SJCRH30 (cell line): ENCODE data around the gene VEZT. TPM values are rescaled to one million over a fixed set of nuclear protein-coding genes. Genes with fewer than 3 reads are reported as not detected.
"Not testable (repeated sequence)": the region's sequence is repeated elsewhere in the genome, so short reads cannot be mapped to it uniquely, and the experiment has no call there.

Experiments
- DNase-seq, 2 experiments: peaks; one replicate each; pipeline ENCODE4 v3.0.0-alpha.2; 2015 to 2020
- H3K27ac ChIP-seq: fragments of 250-450 bp; sonication (Bioruptor Pico); 2 replicates; pipeline ENCODE4 v1.5.1; 2020; ENCODE audit warnings: mild to moderate bottlenecking, moderate library complexity
- H3K27me3 ChIP-seq: fragments of 250-450 bp; sonication (Bioruptor Pico); 2 replicates; pipeline ENCODE4 v1.5.1; 2020; ENCODE audit warnings: mild to moderate bottlenecking, moderate library complexity
- H3K36me3 ChIP-seq: fragments of 250-450 bp; sonication (Bioruptor Pico); 2 replicates; pipeline ENCODE4 v1.5.1; 2020; ENCODE audit warnings: mild to moderate bottlenecking, moderate library complexity
- H3K4me1 ChIP-seq: fragments of 250-450 bp; sonication (Bioruptor Pico); 2 replicates; pipeline ENCODE4 v1.5.1; 2020; ENCODE audit warnings: mild to moderate bottlenecking, moderate library complexity
- H3K4me3 ChIP-seq: fragments of 250-450 bp; sonication (Bioruptor Pico); 2 replicates; pipeline ENCODE4 v1.5.1; 2020; ENCODE audit warnings: mild to moderate bottlenecking, moderate library complexity
- H3K9me3 ChIP-seq: fragments of 250-450 bp; sonication (Bioruptor Pico); replicated peaks from 2 replicates; pipeline ENCODE4 v1.5.1; 2020; ENCODE audit warnings: mild to moderate bottlenecking, moderate library complexity
- total RNA-seq: library from RNA; depleted of rRNA; stranded (reverse); fragments of >200 nt; shearing (Covaris generic); gene quantifications from 2 replicates; pipeline ENCODE4 v1.2.3, GENCODE V29; 2014

Gene VEZT
- total RNA-seq, 1 experiment from 2014 or later, result 50.5 TPM

DNA sequence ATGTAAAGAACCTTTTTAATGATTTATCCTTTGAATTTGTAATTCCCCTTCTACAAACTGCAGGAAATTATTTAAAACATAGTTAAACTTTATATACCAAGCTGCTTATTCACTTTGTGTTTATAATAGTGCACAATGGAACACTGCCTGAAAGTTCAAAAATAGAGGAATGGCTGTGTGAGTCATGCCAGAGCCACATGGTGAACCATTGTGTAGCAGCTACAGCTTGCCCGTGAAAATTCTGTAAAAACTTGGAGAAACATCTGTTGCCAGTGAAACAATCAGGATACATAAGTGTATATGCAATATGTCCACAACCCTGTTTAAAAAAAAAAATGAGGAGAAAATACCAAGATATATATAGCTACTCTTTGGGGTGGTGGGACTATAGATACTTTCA lies 59.5 kb downstream of the VEZT start:
- Histone ChIP-seq H3K4me1 (peaks cover 4% of the 10 kb centered on the region), H3K9me3 (no peaks in the 10 kb centered on the region), H3K36me3 (peaks cover 25% of the 10 kb centered on the region), H3K4me3 (no peak overlapping the region), H3K27me3 (no peaks in the 10 kb centered on the region), H3K27ac (no peak overlapping the region; the same call in 1 of the 2 replicates)
- peak; percentile 13 to 32 for DNase-seq

DNA sequence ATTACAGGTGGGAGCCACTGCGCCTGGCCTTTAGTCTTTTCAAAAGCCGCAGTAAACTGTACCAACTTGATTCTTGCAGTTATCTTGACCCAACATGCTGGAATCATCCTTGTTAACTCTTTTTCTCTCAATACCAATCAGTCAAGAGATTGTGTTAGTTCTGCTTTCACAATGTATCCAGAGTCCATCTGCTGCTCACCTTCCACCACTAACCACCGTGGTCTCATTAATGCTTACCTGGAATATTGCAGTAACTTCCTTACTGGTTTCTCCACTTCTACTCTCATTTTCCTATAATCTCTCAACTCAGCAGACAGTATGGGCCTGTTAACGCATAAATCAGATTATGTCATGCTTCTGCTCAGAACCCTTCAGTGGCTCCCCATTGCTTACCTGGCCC lies 62.2 kb downstream of the VEZT start:
- no peaks in the 10 kb centered on the region for H3K9me3 ChIP-seq
- peaks cover 49% of the 10 kb centered on the region for H3K36me3 ChIP-seq
- H3K4me3 ChIP-seq, result no peak overlapping the region
- no peaks in the 10 kb centered on the region for H3K27me3 ChIP-seq
- no peak for DNase-seq
- no peak overlapping the region for H3K27ac ChIP-seq
- H3K4me1 ChIP-seq, result peaks cover 4% of the 10 kb centered on the region

DNA sequence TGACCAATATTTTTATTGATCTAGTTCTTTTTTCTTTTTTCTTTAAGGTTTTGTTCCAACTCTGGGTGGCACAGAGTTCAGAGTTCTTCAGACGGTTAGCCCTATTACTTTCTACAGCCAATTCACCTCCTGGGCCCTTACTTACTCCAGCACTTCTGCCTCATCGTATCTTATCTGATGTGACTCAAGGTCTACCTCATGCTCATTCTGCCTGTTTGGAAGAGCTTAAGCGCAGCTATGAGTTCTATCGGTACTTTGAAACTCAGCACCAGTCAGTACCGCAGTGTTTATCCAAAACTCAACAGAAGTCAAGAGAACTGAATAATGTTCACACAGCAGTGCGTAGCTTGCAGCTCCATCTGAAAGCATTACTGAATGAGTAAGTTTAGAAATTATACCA lies 64.7 kb downstream of the VEZT start:
- Histone ChIP-seq H3K27ac (no peak overlapping the region), H3K4me1 (peaks cover 4% of the 10 kb centered on the region), H3K36me3 (peaks cover 43% of the 10 kb centered on the region), H3K9me3 (no peaks in the 10 kb centered on the region), H3K4me3 (no peak overlapping the region), H3K27me3 (no peaks in the 10 kb centered on the region)
- DNase-seq, result no peak

DNA sequence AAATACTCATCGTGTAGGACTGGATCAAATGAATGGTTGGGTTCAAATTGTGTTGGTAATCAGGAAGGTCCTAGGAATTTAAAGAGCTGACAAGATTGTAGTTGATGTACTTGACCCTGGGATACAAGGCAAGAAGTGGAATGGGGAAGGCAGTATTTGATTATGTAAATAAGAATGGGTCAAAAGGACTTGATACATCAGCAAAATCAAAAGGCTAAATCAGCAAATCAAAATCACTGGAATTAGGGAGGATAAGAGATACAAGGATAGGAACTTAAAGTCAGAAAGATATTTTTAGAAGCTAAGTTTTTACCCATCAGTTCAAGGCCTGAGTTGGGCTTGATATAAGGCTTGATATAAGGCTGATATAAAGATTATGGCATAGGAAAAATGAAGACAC lies 65.8 kb downstream of the VEZT start:
- DNase-seq, result no peak
- Histone ChIP-seq H3K36me3 (peaks cover 49% of the 10 kb centered on the region), H3K9me3 (no peaks in the 10 kb centered on the region), H3K4me3 (no peak overlapping the region), H3K27me3 (no peaks in the 10 kb centered on the region), H3K27ac (no peak overlapping the region), H3K4me1 (no peaks in the 10 kb centered on the region)

DNA sequence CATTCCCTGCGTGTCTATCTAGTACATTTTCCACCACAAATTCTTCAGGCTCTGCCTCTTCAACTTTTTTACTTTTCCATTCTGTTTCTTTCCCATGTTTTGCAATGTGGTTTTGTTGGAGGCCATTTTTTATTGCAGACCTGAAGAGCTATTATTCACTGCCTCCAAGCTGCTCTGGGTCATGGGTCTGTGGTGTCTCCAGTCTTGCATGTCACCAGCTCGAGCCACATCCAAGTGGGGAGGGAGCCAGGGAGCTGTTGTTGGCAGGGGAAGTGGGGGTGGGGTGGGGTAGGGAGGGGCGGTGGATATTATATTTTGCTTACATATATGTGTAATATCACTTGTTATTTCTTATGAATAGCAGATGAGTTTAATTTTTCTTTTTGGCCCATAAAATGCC lies 69.1 kb downstream of the VEZT start:
- no peaks in the 10 kb centered on the region for H3K4me1 ChIP-seq
- DNase-seq, result no peak
- no peaks in the 10 kb centered on the region for H3K9me3 ChIP-seq
- H3K4me3 ChIP-seq, result no peak overlapping the region
- H3K27ac ChIP-seq, result no peak overlapping the region
- peaks cover 39% of the 10 kb centered on the region for H3K36me3 ChIP-seq
- H3K27me3 ChIP-seq, result no peaks in the 10 kb centered on the region

DNA sequence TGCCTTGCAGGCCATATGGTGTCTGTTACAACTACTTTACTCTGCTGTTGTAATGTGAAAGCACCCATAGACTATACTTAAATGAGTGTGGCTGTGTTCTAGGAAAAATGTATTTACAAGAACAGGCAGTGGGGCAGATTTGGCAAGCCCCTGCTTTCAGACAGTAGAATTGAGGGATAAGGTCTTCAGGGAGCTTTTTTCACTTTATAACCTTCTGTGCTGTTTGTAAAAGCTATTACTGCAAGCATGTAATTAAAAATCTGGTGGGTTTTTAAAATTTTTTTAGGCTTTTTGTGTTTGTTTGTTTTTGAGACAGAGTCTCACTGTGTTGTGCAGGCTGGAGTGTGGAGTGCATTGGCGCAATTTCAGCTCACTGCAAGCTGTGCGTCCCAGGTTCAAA lies 73.9 kb downstream of the VEZT start:
- Histone ChIP-seq H3K4me3 (no peak overlapping the region), H3K27me3 (no peaks in the 10 kb centered on the region), H3K27ac (no peak overlapping the region), H3K4me1 (no peaks in the 10 kb centered on the region), H3K9me3 (no peaks in the 10 kb centered on the region), H3K36me3 (peaks cover 28% of the 10 kb centered on the region)
- no peak for DNase-seq

DNA sequence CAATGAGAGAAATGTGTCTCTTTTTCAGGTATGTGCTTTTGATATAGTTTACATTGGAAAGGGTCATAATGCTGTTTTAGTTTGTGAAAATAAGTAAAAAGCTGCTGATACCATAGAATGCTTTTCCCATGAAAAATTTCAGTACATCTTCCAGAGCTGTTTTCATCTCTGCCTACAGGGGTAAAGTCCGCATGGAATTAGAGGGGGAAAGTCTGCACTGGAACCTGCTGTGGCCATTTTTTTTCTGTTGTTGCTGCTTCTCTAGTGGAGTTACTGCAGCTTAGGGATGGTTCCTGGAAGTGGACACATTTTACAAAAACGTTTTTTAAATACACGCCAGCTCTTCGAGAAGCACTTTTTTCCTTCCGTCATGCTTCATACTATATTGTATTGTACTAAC lies 81.3 kb downstream of the VEZT start:
- no peaks in the 10 kb centered on the region for H3K4me1 ChIP-seq
- H3K9me3 ChIP-seq, result no peaks in the 10 kb centered on the region
- H3K36me3 ChIP-seq, result peaks cover 35% of the 10 kb centered on the region
- H3K4me3 ChIP-seq, result no peak overlapping the region
- H3K27me3 ChIP-seq, result no peaks in the 10 kb centered on the region
- no peak for DNase-seq
- no peak overlapping the region for H3K27ac ChIP-seq

DNA sequence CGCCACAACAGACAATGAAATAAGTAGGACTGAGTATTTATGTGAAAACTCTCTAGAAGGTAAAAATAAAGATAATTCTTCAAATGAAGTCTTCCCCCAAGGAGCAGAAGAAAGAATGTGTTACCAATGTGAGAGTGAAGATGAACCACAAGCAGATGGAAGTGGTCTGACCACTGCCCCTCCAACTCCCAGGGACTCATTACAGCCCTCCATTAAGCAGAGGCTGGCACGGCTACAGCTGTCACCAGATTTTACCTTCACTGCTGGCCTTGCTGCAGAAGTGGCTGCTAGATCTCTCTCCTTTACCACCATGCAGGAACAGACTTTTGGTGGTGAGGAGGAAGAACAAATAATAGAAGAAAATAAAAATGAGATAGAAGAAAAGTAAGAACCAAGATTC lies 82.7 kb downstream of the VEZT start:
- Histone ChIP-seq H3K4me1 (peaks cover 11% of the 10 kb centered on the region), H3K27ac (no peak overlapping the region), H3K27me3 (no peaks in the 10 kb centered on the region), H3K9me3 (no peaks in the 10 kb centered on the region), H3K36me3 (peaks cover 27% of the 10 kb centered on the region), H3K4me3 (no peak overlapping the region)
- peak; percentile 27 to 42 for DNase-seq

DNA sequence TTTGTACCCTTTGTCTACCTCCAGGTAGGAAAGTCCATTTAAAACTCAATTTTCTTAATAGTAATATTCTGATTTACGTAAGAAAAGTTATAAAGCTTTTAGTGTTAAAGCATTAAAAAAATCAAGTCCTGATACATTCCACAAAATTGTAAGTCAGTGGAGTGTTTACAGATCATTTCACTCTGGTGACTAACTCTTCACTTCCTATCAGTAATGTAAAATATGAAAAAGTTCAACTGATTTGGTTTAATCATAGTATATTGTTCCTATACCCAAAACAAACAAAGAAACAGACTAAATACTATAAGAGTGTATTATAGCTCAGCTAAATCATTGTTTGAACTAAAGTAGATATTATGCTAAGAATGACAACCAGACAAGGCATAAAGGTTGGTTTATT lies 85.9 kb downstream of the VEZT start:
- Histone ChIP-seq H3K9me3 (no peaks in the 10 kb centered on the region), H3K27me3 (no peaks in the 10 kb centered on the region), H3K4me1 (peaks cover 11% of the 10 kb centered on the region), H3K4me3 (no peak overlapping the region), H3K36me3 (peaks cover 19% of the 10 kb centered on the region), H3K27ac (no peak overlapping the region)
- no peak for DNase-seq

DNA sequence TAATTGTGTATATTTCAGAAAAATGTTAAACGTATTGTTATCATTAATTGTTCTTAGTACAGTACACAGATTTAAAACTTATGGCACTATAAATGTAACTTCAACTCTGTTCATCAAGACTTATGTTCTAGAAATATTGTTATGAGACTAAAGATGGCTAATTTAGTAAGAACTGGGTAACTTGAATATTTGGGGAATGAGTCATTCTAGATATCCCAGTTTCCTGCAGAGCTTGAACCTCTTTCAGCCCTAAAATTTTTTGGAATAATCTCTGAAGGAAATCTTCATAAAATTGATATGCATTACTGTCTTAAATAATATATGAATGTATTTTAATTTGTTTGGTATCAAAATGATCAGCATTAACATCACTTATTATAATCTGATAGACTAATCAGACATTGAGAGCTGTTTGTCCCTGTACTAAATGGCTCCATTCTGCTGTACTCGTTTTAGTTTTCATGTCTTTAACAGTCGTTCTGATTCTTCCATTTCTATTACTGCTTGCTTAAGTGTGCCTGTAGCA lies 87.1 kb downstream of the VEZT start:
- Histone ChIP-seq H3K27me3 (no peaks in the 10 kb centered on the region), H3K4me1 (peaks cover 11% of the 10 kb centered on the region), H3K27ac (no peak overlapping the region), H3K36me3 (peaks cover 18% of the 10 kb centered on the region), H3K9me3 (no peaks in the 10 kb centered on the region), H3K4me3 (no peak overlapping the region)
- DNase-seq, result no peak

DNA sequence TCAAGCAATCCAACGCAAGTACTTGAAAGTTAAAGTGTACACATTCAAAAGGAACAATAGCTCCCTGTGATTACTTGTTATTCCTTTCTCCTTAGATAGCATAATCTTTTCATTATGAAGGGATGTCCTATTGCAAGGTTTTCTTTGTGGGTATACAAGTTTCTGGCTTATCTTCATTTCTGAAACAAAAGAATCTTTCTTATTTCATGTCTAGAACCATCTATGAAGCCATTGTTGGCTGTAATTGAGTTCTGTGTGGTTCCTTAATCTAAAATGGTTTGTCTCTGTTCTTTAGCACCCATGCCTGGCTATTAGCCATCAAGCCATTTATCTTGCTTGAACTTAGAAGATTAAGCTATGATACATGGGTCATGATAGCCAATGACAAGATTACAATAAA lies 95.0 kb downstream of the VEZT start:
- peaks cover 8% of the 10 kb centered on the region for H3K36me3 ChIP-seq
- no peaks in the 10 kb centered on the region for H3K9me3 ChIP-seq
- no peaks in the 10 kb centered on the region for H3K4me1 ChIP-seq
- no peak overlapping the region for H3K4me3 ChIP-seq
- no peak overlapping the region for H3K27ac ChIP-seq
- DNase-seq, result no peak
- no peaks in the 10 kb centered on the region for H3K27me3 ChIP-seq

DNA sequence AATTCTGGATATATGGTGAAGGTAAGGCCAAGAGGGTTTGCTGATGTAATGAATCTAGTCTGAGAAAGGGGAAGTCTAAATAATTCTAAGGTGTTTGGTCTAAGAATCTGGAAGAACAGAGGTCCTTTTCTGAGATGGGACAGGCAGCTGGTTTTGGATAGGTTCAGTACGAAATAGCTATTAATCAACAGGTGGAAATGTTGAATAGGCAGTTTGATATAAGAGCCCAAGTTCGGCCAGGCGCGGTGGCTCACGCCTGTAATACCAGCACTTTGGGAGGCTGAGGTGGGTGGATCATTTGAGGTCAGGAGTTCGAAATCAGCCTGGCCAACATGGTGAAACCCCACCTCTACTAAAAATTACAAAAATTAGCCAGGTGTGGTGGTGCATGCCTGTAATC lies 97.1 kb downstream of the VEZT start:
- H3K36me3 ChIP-seq, H3K4me1 ChIP-seq, H3K4me3 ChIP-seq: not testable (repeated sequence)

DNA sequence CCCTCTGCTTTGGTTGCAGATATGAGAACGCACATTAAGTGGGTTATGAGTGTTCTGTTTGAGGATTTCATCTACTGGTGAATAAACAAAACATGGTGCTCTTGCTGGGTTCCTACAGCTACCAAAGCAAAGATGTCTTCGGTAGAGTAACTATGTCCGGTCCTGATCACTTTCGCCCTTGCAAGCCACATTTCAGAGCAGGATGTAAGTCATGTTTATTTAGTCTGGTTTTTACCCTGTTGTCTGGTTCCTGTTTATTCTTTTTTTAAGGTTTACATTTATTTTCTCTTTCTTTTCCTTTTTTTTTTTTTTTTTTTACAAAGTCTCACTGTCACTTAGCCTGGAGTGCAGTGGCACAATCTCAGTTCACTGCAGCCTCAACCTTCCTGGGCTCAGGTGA lies 99.2 kb downstream of the VEZT start:
- DNase-seq, result no peak
- Histone ChIP-seq H3K4me3 (no peak overlapping the region), H3K9me3 (no peaks in the 10 kb centered on the region), H3K36me3 (no peaks in the 10 kb centered on the region), H3K4me1 (peaks cover 16% of the 10 kb centered on the region; the same call in 1 of the 2 replicates), H3K27ac (no peak overlapping the region), H3K27me3 (no peaks in the 10 kb centered on the region)

More for the DNA sequence above, 97.1 kb downstream of the VEZT start:
- not testable (repeated sequence) for H3K27ac ChIP-seq, DNase-seq, H3K27me3 ChIP-seq, H3K9me3 ChIP-seq

DNA sequence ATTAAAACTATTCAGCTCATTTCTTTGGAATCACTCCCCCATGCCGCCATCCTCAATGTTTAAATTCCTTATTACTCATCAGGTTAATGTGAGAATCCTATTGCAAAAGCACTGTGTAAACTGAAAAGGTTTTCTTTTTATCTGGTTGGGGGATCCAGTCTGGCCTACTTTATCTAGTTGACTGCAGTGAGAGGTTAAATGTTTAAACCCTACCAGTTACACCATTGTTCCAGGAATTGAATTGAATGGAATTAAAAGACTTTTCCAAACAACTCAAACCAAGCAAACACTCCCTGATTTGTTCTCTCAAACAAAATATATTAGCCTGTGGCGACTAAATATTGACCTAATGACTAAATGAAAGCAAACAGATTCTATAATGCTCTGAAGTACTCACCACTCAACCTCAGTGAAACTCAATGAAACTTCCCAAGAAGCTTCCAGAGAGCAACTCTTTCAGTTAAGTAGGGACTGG lies 100.5 kb downstream of the VEZT start:
- no peaks in the 10 kb centered on the region for H3K36me3 ChIP-seq
- peaks cover 20% of the 10 kb centered on the region; the same call in 1 of the 2 replicates for H3K4me1 ChIP-seq
- H3K9me3 ChIP-seq, result no peaks in the 10 kb centered on the region
- no peak overlapping the region for H3K27ac ChIP-seq
- H3K4me3 ChIP-seq, result no peak overlapping the region
- no peak for DNase-seq
- no peaks in the 10 kb centered on the region for H3K27me3 ChIP-seq

DNA sequence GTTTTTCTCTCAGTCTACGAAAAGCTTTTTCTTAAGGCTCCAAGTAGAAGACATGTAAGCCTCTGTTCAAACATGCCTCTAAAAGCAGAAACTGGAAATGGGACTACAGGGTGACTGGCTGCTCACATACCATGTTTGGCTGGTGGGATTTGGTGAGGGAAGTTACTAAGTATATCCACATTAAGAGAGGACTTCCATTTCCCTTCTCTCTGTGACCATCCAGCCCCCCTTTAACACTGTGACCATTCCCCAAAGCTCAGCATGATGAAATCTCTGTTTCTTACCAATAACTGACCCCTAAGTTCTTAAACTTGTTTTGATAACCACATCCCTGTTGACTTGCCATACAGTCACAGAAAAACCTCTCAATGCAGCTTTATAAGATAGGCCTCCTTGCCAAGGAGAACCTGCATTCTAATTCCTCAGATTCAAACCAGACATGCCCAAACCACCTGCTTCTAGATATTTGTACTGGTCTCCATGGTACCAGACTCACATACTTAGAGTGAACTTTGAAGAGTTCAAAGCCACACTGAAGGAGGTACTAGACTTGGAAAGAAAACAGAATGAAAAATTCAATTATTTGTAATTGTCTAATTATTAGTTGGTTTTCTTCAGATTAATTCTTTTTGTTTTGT lies 102.2 kb downstream of the VEZT start:
- DNase-seq, result no peak
- peaks cover 20% of the 10 kb centered on the region; the same call in 1 of the 2 replicates for H3K4me1 ChIP-seq
- no peak overlapping the region for H3K4me3 ChIP-seq
- H3K27ac ChIP-seq, result no peak overlapping the region
- H3K9me3 ChIP-seq, result no peaks in the 10 kb centered on the region
- no peaks in the 10 kb centered on the region for H3K36me3 ChIP-seq
- H3K27me3 ChIP-seq, result no peaks in the 10 kb centered on the region
